GM18858 (cell line): ENCODE results near the gene MEX3A.
"Not testable (repeated sequence)": the region's sequence is repeated elsewhere in the genome, so short reads cannot be mapped to it uniquely, and the experiment has no call there.

Experiments used
- ATAC-seq: cut with Tn5 transposase; IDR thresholded peaks from one replicate; pipeline ENCODE4 v1.9.1; 2021; ENCODE audit not compliant: unreplicated experiment

Gene MEX3A, protein sequence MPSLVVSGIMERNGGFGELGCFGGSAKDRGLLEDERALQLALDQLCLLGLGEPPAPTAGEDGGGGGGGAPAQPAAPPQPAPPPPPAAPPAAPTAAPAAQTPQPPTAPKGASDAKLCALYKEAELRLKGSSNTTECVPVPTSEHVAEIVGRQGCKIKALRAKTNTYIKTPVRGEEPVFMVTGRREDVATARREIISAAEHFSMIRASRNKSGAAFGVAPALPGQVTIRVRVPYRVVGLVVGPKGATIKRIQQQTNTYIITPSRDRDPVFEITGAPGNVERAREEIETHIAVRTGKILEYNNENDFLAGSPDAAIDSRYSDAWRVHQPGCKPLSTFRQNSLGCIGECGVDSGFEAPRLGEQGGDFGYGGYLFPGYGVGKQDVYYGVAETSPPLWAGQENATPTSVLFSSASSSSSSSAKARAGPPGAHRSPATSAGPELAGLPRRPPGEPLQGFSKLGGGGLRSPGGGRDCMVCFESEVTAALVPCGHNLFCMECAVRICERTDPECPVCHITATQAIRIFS

DNA sequence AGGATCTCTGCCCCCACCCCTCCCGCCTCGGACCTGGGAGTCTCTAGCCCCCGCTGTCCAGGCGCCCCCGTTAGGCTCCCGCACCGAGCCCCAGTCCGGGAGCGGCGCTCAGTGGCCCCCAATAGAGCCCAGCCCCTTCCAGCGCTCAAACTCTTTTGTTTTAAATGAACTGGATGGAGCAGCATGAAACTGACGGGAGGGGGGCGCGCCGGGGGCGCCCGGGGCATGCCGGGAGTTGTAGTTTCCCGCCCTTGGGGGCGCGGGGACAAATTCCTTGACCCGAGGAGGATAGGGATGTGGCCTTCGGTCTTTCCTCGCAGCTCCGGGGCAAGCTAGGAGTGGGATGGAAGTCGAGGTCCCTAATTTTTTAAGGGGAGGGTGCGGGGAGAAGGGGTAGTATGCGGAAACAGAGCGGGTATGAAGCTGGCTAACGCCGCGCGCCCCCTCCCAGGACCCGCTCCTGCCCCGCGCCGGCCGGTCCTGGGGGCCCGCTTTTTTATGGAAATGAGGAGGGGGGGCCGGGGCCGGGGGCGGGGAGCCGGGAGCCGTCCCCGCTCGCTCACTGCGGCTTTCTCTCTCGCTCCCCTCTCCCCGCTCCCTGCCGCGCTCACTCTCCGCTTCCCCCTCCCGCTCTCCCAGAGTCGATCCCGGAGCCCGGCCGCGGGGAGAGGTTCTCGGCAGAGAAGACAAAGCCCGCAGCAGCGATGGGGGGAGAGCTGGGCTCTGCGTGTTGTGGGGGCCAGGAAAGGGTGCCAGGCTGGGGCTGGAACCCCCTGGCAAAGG lies at the start of gene MEX3A:
TSS of gene MEX3A (minus strand) at position 157 of the 783 bp plus-strand sequence. CDS start 467 bp downstream, outside the sequence.
- no peak for ATAC-seq

DNA sequence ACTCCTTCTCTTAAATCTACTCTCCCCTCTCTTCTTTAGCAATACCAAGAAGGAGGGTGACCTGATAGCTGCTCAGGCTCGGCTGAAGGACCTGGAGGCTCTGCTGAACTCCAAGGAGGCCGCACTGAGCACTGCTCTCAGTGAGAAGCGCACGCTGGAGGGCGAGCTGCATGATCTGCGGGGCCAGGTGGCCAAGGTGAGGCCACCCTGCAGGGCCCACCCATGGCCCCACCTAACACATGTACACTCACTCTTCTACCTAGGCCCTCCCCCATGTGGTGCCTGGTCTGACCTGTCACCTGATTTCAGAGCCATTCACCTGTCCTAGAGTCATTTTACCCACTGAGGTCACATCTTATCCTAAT lies 48.3 kb upstream of the MEX3A start:
- ATAC-seq, result no peak

DNA sequence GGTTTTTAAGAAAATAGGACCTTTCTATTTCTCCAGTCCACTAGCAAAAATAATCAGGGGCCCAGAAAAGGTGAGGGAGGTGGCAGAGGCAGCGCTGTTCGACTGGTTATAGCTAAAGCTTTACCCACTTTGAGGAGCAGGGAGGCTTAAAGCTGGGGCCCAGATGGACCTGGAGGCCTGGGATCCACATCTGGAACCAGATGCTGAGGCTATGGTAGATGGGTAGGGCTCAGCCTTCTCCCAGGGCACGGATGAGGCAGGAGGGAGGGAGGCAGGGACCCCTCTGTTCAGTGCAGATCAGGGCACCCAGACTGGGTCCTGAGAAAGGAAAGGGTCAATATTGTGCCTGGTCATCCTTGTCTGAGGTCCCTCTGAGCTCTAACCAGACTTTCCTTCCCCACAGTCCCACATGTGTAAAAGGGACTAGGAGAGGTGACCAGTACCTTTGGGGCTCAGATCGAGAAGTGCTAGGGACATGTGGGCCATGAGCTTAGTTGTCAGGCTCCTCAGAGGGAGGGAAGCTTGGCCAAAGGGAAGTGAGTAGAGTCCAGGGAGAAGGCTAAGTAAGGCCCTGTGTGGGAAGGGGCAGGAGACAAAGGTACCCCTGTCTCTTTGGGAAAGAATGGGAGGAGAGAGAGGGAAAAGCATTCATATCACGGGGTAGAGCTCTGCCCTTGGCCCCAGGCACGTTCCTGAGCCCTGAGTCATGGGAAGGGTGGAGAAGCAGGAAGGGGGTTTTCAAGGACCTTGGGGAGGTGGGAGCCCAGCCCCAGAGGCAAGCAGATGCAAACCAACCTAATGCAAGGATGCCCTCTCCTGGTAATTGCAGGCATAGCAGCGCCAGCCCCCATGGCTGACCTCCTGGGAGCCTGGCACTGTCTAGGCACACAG lies 47.7 kb upstream of the MEX3A start:
- no peak for ATAC-seq

DNA sequence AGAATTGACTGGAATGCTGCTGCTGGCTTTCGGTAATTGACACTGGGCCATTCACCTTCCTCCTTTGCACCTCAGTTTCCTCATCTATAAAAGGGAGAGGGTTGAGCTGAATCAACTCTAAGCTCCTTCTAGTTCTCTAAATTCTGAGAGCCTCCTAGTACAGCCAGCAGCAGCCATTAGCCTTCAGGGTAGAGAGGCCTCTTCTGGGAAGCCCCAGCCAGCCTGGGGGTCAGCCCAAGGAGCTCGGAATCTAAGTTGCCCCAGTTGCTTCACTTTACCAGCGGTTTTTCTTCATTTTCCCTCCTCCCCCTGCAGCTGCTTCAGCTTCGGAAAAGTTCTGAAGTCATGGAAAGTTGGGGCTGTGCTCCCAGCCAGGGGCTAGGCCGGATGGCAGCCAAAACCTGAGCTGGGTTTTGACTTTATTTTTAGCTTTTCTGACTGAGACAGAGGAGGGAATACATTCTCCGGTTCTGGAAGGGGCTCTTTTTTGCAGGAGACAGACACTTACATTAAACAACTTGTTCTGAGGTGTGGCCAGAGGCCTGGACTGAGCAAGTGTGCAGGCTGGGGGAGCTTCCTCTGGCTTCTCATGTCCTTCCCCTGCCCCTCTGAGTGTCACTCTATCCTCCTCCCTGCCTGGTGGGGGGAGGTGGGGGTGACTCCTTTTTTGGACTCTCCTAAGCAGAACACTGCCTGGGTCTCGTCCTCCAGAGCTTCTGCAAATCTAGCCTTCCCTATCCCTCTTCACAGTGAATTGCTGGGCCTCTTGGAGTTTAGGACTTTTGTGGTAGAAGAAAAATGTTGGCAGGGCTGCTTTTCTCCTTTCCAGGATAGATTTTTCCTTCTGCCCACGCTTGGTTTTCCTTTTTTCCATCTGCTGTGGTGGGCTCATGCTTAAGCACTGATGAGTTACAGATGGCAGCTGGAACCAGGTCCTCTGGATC lies 46.7 kb upstream of the MEX3A start:
- no peak for ATAC-seq

DNA sequence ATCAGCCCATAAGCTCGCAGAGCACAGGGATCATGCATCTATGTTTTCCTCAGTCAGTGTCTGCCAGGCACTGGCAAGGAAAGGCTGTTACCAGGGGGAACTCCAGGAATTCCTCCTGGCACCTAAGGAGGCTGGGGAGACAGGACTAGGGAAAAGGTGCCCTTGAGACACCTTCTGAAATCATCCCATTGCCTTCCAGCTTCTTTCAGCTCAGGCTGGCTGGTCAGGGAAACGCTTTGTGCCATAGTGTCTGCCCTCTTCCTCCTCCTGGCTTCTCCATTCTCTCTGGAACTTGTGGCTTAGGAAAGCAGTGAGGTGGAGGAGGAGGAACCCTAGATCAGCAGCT lies 46.0 kb upstream of the MEX3A start:
- no peak for ATAC-seq

DNA sequence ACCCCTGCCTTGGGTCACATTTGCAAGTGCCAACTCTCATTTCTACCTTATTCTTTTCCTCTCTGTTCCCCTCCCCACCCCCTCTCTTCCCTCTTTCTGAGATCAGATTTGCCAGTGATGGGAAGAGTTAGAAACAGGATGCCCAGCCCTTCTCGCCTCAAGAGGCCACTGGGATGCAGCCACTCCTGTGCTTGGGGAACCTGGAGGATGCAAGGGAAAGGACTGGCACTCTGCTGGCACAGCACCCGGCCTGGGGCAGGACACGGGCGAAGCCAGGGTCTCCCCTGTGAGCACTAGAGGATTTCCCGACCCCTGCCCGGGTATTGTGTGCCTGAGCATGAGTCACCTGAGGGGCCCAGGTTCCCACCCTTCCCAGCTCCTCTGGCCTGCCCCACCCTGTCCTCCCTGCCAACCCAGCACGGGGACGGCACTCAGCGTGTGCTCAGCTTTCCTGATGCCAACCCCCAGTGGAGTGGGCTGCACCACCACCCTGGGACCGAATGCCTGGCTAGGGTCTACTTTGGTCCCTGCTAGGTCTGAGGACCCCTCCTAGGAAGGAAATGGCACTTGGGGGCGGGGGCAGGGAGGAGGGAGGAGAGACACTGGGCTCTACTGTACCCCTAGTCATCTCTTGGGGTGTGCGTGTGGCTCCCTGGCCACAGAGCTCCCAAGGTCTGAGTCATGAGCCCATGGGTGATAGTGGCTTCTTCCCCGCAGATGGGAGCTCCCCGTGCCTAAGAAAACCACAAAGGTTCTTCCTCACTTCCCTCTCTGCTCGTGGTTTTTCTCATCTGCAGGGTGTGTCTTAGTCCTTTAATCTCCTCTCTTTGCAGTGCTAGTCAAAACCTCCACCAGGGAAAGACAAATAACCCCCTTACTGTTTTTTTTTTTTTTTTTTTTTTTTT lies 44.6 kb upstream of the MEX3A start:
- ATAC-seq, result no peak

DNA sequence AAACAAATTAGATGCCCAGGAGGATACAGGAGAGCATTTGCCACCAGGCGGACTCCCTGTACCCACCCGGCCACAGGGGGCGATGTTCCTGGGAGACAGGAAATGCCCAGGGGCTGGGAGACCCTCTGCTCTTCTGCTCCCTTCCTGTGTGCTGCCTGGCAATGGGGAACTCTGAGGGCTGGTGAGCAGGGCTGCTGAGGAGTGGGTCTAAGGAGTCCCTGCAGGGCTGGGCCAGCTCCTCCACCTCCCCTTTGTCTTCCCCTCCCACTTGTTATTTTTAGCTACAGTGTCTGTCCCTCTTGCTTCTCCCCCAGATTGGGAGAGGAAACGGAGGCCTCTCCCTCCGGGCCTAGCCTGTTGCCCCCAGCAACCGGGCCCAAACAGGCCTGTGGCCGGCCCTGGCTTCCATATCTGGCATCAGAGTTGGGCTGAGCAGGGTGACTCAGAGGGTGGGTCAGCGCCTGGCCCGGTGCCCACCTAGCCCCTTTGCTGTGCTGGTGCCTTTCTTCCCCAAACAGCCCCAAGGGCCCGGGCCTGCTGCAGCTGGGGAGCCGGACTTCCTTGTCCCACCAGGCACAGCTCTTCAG lies 43.9 kb upstream of the MEX3A start:
- no peak for ATAC-seq

DNA sequence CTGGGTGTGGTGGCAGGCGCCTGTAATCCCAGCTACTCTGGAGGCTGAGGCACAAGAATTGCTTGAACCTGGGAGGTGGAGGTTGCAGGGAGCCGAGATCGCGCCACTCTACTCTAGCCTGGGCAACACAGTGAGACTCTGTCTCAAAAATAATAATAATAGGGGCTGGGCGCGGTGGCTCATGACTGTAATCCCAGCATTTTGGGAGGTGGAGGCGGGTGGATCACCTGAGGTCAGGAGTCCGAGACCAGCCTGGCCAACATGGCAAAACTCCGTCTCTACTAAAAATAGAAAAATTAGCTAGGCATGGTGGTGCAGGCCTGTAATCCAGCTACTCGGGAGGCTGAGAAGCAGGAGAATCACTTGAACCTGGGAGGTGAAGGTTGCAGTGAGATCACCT lies 43.3 kb upstream of the MEX3A start:
- ATAC-seq, result not testable (repeated sequence)

DNA sequence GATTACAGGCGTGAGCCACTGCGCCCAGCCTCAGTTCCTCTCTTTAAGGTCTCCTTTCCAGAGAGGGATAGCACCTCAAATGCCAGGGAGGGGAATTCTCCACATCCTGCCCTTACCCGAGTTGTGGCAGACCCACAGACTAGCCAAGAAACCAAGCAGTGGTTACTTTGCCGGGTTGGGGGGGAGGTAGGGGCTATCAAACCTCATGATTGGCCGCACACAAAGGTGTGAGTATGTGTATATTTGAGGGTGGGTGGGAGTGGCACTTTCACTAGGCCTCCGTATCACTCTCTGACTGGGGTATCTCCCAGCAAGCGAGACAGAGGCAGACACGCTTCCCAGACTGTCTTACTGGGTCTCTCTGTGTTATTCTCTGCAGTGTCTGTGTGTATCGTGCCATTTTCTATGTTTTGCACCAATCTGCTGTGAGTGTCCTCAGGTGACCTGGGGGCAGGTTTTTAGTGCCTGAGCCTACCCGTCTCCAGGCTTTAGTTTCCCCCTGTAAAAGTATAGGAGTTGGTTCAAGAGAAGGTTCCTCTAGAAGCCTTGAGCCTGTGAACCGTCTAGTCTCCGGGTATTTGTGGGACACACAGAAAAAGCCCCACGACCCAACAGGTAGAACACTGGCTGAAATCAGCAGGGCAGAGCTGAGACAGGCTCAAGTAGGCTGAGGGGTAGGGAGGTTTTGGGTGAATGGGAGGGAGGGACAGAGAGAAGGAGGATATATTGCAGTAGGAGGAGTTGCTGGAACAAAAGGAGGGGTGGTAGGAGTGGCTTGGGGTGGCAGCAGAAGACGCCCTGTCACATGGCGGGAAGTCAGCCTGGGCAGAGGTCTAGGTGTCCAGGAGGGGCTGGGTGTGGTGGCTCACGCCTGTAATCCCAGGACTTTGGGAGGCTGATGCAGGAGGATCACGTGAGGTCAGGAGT lies 42.6 kb upstream of the MEX3A start:
- no peak for ATAC-seq

DNA sequence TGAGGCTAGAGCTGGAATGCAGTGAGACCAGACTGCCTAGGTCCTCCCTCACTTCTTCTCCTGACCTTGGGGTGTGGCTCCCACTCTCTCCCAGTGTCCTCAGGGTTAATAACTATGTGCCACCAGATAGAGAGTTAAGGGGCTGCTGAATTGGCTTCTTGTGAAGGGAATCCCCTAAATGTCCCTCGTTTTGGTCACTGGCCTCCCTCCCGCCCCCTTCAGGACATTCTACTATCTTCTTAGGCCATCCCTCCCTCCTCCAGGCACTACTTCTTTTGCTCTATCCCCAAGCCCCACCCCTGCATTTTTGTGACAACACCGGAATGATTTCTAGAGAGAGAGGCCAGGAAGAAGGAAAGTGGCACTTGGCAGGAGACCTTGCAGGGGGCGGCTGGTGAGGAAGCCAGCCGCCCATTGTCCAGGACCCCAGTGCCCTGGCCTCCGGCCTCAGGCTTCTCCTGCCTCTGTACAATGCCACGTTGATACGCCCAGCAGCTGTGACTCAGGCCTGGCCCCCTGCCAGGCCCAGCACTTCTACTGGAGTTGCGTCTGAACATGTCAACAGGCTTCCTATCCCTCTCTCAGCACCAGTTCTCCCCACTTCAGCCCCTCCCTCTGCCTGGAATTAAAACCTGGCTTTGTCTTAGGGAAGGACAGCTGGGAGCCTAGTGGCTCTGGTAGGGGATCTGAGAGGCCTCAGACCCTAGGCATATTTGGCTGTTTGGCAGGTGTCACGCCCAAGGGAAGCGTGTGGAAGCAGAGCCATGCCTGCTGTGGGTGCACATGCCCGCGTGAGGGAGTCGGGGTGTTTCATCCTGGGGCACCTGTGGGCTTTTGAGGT lies 41.3 kb upstream of the MEX3A start:
- ATAC-seq, result no peak

DNA sequence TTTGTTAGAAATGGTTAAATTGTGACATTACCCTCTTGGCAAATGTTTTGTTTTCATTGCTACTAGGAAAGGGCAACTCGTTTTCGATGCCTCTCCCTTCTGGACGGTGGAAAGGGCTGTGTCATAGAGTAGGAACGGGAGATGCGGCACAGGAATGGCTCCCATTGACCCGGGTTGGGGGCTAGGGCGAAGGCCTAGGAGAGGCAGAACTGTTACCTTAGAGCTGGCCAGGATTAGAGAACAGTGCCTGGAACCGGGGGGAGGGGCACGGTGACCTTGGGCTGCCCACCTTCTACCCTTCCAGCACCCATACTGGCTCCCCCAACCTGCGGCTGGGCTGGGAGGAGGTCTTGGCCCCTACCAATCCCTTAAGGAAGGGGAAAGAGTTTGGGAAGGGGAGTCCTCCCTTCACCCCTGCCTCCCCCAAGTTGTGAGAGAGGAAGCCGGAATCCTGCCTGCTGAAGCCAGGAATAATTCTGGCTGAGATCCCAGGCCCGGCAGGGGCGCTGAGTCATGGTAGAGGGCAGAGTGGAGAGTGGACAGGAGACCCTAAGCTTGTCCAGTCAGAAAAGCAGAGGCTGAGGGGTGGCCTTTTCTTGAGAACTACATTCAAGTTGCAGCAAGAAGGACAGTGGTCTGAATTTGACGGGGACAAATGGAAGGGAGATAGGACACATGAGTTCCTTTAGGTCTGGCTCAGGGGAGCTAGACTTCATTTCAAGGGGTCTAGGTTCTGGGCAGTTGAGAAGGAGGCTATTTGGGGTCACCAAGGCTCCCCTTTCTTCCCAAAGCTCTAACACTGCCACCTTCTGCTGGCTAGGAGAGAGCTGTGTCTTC lies 40.5 kb upstream of the MEX3A start:
- ATAC-seq, result no peak

DNA sequence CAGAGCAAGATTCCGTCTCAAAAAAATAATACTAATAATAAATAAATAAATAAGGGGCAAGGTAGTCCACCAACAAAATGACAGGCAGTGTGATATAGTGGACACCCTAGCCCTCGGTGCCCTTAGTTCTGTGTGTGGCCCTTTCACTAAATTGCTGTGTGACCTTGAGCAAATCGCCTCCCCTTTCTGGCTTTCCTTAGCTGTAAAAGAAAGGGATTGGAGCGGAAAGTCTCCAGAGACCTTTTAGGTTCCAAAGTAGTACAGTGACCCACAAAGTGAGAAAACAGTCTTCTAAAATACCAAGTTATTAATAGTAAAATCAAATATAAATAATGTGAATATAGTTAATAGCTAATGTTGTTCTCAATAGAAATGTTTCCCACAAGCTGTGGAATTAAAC lies 39.8 kb upstream of the MEX3A start:
- ATAC-seq, result no peak

DNA sequence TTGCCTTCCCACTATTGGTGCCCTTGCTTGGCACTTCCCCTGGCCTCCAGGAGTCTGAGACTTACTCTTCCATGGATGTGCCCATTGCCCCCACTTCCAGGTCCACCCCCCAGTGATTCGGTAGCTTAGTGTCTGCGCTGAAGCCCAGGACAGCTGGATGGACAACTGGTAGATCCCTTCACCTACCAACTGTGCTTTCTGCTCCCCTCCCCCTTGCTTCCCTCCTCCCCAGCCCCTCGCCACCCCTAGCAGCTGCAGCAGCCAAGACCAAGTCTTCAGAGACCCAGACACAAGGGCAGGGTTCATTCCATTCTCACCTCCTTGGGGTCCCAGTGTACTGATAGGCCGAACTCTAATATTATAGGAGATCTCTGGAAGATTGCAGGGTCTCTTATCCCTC lies 39.2 kb upstream of the MEX3A start:
- ATAC-seq, result no peak

DNA sequence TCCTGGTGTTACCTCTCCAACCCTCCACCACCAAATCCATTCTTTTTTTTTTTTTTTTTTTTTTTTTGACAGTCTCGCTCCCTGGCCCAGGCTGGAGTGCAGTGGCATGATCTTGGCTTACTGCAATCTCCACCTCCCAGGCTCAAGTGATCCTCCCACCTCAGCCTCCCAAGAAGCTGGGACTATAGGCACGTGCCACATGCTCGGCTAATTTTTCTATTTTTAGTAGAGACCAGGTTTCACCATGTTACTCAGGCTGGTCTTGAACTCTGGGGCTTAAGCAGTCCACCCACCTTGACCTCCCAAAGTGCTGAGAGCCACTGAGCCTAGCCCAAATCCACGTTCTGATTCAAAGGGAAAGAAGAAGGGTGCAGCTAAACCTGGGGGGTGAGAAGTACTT lies 38.7 kb upstream of the MEX3A start:
- not testable (repeated sequence) for ATAC-seq

DNA sequence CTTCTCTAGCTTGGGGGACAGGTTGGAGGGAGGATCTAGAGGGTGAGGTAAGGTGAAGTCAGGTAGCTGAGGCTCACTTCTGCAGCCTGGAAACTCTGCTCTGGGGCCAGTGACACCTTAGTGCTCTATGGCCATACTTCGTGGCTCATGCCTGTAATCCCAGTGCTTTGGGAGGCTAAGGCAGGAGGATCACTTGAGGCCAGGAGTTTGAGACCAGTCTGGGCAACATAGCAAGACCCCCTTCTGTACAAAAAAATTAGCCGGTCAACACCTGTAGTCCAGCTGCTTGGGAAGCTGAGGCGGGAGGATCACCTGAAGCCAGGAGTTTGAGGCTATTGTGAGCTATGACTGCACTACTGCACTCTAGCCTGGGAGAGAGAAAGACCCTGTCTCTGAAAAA lies 38.1 kb upstream of the MEX3A start:
- no peak for ATAC-seq
